ENCODE data around the gene DNAH11.
"Not testable (repeated sequence)": the region's sequence is repeated elsewhere in the genome, so short reads cannot be mapped to it uniquely, and the experiment has no call there.

DNAH11 gene

GRCh38 chr7:21902240-21902639 lies 359.4 kb downstream of the DNAH11 start:
- DNase-seq = no peak

DNA sequence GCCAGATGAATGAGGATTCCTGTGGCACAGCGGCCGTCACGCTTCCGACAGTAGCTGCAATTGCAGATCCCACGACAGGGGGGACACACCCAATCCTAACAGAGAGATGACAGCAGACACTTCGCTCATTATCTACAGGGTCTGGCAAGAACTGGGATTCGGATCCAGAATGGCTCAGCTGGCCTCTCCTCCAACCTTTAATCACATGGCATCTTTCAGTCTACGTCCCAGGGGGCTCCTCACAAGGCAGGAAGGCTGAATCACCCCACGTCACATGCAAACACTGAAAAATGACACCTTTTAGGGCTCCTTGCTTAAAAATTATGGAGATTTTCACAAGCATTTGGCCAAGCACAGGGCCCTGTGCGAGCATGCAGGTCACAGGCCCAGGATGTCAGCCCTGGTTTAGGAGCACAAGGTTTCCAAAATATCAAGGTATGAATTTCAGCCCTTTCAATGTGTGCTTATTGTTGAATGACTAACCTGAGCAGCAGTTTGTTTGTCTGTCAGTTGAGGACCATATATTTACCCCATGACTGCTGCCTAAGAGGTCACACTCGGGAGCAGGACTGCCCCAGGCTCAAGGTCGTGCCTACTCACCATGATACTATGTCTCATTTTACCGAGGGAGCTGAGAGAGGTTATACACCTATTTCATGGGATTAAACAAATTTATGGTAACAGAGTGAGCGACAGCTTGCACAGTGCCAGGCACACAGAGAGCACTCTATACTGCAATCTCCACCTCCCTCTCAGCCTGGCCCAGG lies 360.4 kb downstream of the DNAH11 start:
- DNase-seq = no peak

DNA sequence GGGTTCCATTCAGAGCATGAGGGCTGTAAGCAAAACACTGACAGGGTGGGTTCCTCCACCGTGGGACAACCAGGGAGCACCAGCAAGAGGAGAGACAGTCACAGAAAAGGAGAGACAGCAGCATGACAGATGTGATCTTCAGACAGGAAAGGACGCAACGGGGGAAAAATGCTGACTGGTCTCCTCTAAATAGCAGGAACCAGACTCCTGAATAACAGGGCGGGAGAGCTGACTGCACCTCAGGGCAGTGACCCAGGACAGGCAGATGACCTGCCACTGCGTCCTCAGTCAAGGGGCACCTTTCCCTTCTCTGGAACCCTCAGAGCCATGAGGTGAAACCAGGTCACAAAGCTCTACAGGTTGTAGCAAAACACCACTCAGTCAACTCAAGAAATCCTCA lies 365.9 kb downstream of the DNAH11 start:
- no peak for DNase-seq

DNA sequence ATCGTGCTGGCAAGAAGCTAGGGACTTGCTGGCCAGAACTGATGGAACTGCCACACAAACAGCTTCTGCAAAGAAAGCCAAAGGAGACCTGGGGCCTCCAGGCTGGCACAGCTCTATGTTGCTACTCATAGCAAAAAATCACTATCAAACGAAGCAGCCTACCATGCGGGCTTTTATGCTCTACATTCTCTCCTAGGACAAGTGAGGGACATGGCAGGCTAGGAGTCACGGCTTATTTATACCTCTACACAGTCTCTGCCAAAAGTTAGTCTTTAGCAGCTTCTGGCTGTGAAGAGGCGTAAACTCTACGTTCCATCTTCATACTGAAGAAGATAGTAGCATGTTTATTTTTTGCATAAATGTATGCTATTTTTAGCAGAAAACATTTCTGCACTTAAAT lies 367.4 kb downstream of the DNAH11 start:
- no peak for DNase-seq

GRCh38 chr7:21911341-21911875 lies 368.6 kb downstream of the DNAH11 start:
- DNase-seq = no peak

DNA sequence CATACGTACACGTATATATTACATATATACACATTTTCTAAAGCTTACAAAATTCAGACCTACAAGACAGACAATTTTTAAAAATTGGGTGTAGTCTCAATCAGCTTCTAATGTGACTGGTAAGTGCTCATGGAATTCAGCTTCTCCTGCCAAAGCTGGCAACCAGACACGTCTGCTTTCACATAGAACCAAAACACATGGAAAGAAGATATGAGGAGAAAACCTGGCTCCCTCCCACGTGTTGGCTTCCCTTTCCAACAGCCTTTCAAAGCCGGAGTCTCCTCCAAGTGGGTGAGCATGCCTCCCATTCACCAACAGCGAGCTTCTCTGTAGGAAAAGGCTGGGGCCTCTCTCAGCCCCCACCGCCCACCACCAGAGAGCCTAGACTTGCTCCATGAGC lies 369.5 kb downstream of the DNAH11 start:
- no peak for DNase-seq

DNA sequence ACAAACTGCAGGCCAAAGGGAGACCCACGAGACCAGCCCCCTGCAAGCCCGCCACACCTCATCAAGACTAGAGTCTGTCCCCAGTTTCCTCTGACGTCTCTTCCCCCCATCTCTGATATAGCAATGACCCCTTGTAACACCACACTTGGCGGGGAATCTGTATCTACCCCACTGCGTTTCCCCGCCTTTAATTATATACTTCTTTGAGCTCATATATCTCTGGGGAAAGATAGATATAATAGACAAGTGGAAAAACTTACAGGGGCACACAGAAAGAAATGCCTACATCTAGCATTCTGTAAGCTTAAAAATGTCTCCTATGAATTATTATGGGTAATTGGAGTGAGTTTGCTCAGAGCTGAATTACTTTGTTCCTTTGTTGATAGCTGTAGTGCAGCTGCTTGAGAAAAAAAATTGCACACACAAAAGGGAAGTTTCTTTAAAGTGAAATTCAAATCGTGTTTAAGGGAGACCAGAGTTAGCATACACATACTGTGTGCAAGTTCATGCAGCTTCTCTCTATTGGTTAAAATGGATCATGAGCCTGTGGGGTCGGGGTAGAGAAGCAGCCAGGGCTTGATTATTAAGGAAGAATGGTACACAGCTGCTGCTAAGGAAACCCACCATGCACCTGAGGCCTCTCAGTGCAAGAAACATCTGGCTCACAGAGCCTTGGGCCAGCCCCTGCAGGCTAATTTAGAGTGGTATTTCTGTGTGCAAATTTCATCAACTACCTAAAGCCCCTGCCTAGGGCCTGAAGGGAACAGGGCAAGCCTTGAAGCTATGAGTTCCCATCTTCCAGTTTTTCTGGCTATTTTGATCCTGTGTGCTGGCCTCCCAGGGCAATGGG lies 370.3 kb downstream of the DNAH11 start:
- no peak for DNase-seq

DNA sequence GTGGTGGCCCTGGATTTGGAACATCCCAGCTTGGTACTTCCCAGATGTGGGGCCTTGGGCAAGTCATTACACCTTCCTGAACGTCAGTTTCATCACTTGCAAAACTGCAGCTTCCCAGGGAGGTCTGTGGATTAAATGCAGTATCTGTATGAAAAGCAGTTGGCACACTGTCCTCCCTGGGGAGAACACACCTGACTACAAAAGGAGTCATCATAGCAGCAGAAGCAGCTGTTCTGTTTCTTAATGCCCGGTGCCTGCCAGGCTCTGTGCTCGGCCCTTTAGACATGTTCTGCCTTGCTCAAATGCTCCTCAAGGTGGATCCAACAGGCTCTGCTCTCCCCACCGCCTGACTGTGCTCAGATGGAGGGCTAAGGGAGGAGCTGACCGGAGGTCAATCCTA lies 371.8 kb downstream of the DNAH11 start:
- DNase-seq = peak in 1 of 2 experiments; percentile 63

- no peak for DNase-seq
Measured at GRCh38 chr7:21915140-21915539, 372.3 kb downstream of the DNAH11 start.

DNA sequence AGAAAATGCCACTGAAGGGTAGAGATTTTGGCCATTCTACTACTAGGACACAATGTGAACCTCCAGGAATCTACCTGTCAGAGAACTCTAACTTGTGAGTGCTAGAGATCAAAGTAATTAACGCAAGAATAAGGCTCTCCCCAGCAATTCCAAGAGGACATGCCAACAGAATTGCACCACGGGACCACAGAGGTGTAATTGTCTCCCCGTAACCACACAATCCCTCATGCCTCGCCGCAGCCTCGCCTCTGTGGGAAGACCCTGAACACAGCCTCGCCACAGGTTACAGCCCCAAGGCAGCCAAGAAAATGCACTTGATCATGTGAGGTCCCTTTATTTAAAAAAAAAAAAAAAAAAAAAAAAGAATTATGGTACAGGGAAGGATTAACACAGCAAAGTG lies 373.3 kb downstream of the DNAH11 start:
- DNase-seq = no peak

DNA sequence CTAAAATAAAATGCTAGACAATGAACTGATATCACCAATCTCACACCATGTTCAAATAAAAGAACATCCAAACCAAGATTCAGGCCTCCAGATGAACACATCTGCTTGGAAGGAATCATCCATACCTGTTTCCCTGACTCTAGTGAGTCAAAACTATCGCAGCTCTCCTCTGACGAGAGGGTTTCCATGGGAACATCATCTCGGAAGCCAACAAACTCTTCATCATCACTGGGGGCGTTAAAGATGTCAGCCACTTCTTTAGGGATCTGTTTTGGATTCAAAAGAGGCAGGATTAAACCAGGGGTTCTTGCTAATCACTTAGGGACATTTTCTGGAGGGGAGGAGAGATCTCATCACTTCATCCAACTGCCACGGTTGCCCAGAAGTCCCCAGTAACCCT lies 373.8 kb downstream of the DNAH11 start:
- DNase-seq = no peak

DNA sequence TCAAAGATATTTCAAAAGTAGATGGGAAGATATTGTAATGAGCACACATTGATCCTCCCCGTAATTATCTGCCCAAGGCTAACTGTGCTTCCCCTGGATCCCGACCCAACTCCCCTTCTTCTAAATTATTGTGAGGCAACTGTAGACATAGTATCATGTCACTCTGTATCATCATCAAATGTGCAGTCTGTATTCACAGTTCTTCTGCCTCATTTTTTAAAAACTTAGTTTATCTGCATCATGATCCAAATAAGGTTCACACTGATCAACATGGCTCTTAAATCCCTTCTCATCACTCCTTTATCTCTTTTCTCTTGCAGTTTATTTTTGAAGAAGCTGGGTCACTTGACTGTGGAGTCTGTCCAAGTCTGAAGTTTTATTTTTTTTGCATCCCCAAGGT lies 375.4 kb downstream of the DNAH11 start:
- DNase-seq = no peak

GRCh38 chr7:21920936-21921335 lies 378.1 kb downstream of the DNAH11 start:
- DNase-seq = no peak

GRCh38 chr7:21922605-21923004 lies 379.8 kb downstream of the DNAH11 start:
- DNase-seq = no peak

- peak; percentile 45 to 62 for DNase-seq
Measured at GRCh38 chr7:21923658-21924057, 380.8 kb downstream of the DNAH11 start.

DNA sequence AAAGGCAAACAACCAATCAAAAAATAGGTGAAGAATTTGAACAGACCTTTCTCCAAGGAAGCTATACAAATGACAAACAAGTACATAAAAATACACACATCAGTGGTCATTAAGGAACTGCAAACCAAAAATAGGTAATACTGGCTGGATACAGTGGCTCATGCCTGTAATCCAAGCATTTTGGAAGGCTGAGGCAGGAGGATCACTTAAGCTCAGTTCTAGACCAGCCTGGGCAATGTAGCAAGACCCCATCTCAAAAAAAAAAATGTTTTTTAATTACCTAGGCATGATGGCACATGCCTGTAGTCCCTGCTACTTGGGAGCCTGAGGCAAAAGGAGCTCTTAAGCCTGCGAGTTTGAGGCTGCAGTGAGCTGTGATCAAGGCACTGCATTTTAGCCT lies 383.6 kb downstream of the DNAH11 start:
- no peak for DNase-seq

DNA sequence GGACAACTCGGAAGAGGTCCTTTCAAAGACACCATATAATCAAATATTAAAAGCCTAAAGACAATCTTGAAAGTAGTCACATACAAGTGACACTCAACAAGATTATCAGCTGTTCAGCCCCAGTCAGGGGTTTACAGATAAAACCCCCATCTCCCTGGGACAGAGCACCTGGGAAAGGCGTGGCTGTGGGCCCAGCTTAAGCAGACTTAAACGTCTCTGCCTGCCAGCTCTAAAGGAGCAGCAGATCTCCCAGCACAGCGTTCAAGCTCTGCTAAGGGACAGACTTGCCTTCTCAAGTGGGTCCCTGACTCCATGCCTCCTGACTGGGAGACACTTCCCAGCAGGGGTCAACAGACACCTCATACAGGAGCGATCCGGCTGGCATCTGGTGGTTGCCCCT lies 384.9 kb downstream of the DNAH11 start:
- DNase-seq = no peak

DNA sequence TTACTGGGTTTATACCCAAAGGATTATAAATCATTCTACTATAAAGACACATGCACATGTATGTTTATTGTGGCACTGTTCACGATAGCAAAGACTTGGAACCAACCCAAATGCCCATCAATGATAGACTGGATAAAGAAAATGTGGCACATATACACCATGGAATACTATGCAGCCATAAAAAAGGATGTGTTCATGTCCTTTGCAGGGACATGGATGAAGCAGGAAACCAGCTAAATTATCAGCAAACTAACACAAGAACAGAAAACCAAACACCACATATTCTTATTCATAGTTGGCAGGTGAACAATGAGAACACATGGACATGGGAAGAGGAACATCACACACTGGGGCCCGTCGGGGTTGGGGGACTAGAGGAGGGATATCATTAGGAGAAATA lies 390.5 kb downstream of the DNAH11 start:
- not testable (repeated sequence) for DNase-seq

- DNase-seq = no peak
Measured at GRCh38 chr7:21934808-21935207, 392.0 kb downstream of the DNAH11 start.

DNA sequence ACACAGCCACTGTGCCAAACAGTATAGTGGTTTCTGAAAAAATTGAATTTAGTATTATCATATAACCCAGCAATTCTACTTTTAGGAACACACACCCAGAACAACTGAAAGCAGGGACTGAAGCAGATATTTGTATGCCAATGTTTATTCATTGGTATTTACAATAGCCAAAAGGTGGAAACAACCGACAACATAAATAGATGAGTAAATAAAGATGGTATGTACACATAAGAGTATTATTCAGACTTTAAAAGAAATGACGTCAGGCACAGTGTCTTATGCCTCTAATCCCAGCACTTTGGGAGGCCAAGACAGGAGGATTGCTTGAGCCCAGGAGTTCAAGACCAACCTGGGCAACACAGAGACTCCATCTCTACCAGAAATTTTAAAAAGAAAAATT lies 395.6 kb downstream of the DNAH11 start:
- no peak for DNase-seq

DNA sequence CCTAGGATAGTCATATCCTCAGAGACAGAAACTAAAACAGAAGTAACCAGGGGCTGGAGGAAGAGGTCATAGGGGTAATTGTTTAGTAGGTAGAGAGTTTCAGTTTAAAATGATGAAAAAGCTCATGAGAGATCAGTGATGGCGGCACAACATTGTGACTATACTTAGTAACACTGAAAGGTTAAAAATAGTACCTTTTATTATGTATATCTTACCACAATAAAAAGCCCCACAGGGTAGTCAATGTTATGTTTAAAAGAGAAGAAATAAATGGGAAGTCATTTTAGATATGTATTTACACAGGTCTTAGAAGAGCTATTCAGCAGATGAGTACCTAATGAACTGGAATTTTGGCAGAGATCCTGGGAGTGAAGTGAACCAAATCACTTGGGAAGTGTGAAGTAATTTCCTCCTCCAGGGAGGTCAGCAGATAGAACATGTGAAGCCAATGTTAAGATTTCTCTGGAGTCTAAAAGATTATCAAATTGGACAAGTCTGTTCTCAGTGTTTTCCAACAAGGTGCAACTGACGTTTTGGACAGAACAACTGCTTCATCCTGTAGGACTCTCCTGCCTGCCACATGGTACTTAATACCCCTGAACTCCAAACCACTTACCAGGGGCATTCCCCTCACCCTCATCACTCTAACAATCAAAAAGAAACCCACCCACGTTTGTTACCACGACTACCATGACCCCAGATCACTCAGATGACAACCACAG lies 396.5 kb downstream of the DNAH11 start:
- no peak for DNase-seq

- DNase-seq = no peak
Measured at GRCh38 chr7:21939858-21940372, 397.1 kb downstream of the DNAH11 start.

DNA sequence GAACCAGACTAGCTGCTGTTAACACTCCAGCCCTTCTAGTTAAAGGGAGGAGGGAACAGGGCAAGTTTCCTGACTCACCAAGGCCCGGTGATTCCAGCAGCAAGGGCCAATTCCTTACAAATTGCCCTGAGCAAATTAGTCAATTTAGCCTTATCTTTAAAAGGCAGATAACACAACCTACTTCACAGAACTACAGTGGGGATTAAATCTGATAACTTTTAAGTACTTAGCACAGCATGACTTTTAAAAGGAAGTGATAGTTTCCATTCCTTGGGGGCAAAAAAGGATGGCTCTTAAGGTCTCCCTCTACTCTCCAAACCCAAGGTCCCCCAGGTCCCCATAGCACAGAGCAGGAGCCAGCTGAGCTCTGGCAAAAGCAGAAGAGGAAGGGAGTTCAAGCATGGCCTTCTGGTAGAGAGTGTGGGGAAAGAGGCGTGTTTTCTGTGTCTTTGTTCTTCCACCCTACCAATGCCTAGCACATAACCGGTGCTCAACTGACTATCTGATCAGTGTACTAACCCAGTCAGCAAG lies 398.8 kb downstream of the DNAH11 start:
- DNase-seq = peak in 1 of 2 experiments; percentile 29
